ENCODE measurements around the gene PTPRF. TPM values are rescaled to one million over a fixed set of nuclear protein-coding genes. Genes with fewer than 3 reads are reported as not detected.

PTPRF gene
- total and polyA plus RNA-seq, 2 donors, result 26.0 to 40.6 TPM

- H3K9me3 ChIP-seq (ENCODE audit: control insufficient read depth in 2 of 2, insufficient read depth in 1 of 2, low read length in 1 of 2), result no peaks in the 10 kb centered on the region
- H3K27ac ChIP-seq (ENCODE audit: low read depth in 1 of 2, low read length in 1 of 2), result no peak overlapping the region
- no peak overlapping the region for H3K4me3 ChIP-seq (ENCODE audit: low read length in 2 of 2)
- no peaks in the 10 kb centered on the region for H3K36me3 ChIP-seq (ENCODE audit: control insufficient read depth in 2 of 2, insufficient read depth in 2 of 2, low read length in 1 of 2)
- 94% methylated on average over 5 of the region's 5 CpGs for WGBS
- no peak for DNase-seq (ENCODE audit: low read depth in 6 of 9, low spot score in 9 of 9)
- no peaks in the 10 kb centered on the region for H3K4me1 ChIP-seq (ENCODE audit: control insufficient read depth in 2 of 2, insufficient read depth in 2 of 2, low read length in 2 of 2)
- H3K27me3 ChIP-seq (ENCODE audit: control insufficient read depth in 2 of 2, insufficient read depth in 1 of 2, low read length in 1 of 2), result no peaks in the 10 kb centered on the region
Observed at GRCh38 chr1:43608827-43609226, 78.1 kb downstream of the PTPRF start.

GRCh38 chr1:43610339-43610738 is 79.7 kb downstream of the PTPRF start:
- H3K9me3 ChIP-seq (ENCODE audit: control insufficient read depth in 2 of 2, insufficient read depth in 1 of 2, low read length in 1 of 2), result no peaks in the 10 kb centered on the region
- DNase-seq (ENCODE audit: low read depth in 6 of 9, low spot score in 9 of 9), result no peak
- H3K4me3 ChIP-seq (ENCODE audit: low read length in 2 of 2), result no peak overlapping the region
- H3K4me1 ChIP-seq (ENCODE audit: control insufficient read depth in 2 of 2, insufficient read depth in 2 of 2, low read length in 2 of 2), result no peaks in the 10 kb centered on the region
- 95% methylated on average over 5 of the region's 5 CpGs for WGBS
- H3K27ac ChIP-seq (ENCODE audit: low read depth in 1 of 2, low read length in 1 of 2), result no peak overlapping the region
- no peaks in the 10 kb centered on the region for H3K27me3 ChIP-seq (ENCODE audit: control insufficient read depth in 2 of 2, insufficient read depth in 1 of 2, low read length in 1 of 2)
- H3K36me3 ChIP-seq (ENCODE audit: control insufficient read depth in 2 of 2, insufficient read depth in 2 of 2, low read length in 1 of 2), result no peaks in the 10 kb centered on the region

GRCh38 chr1:43611950-43612349 is 81.3 kb downstream of the PTPRF start:
- H3K4me1 ChIP-seq (ENCODE audit: control insufficient read depth in 2 of 2, insufficient read depth in 2 of 2, low read length in 2 of 2), result no peaks in the 10 kb centered on the region
- H3K36me3 ChIP-seq (ENCODE audit: control insufficient read depth in 2 of 2, insufficient read depth in 2 of 2, low read length in 1 of 2), result no peaks in the 10 kb centered on the region
- H3K27ac ChIP-seq (ENCODE audit: low read depth in 1 of 2, low read length in 1 of 2), result no peak overlapping the region
- 88% methylated on average over 7 of the region's 7 CpGs for WGBS
- H3K9me3 ChIP-seq (ENCODE audit: control insufficient read depth in 2 of 2, insufficient read depth in 1 of 2, low read length in 1 of 2), result no peaks in the 10 kb centered on the region
- no peak overlapping the region for H3K4me3 ChIP-seq (ENCODE audit: low read length in 2 of 2)
- no peak for DNase-seq (ENCODE audit: low read depth in 6 of 9, low spot score in 9 of 9)
- no peaks in the 10 kb centered on the region for H3K27me3 ChIP-seq (ENCODE audit: control insufficient read depth in 2 of 2, insufficient read depth in 1 of 2, low read length in 1 of 2)

- no peak overlapping the region for H3K4me3 ChIP-seq (ENCODE audit: low read length in 2 of 2)
- no peak overlapping the region for H3K27ac ChIP-seq (ENCODE audit: low read depth in 1 of 2, low read length in 1 of 2)
- 96% methylated on average over 15 of the region's 15 CpGs for WGBS
- no peak for DNase-seq (ENCODE audit: low read depth in 6 of 9, low spot score in 9 of 9)
- H3K36me3 ChIP-seq (ENCODE audit: control insufficient read depth in 2 of 2, insufficient read depth in 2 of 2, low read length in 1 of 2), result no peaks in the 10 kb centered on the region
- H3K9me3 ChIP-seq (ENCODE audit: control insufficient read depth in 2 of 2, insufficient read depth in 1 of 2, low read length in 1 of 2), result no peaks in the 10 kb centered on the region
- no peaks in the 10 kb centered on the region for H3K4me1 ChIP-seq (ENCODE audit: control insufficient read depth in 2 of 2, insufficient read depth in 2 of 2, low read length in 2 of 2)
- H3K27me3 ChIP-seq (ENCODE audit: control insufficient read depth in 2 of 2, insufficient read depth in 1 of 2, low read length in 1 of 2), result no peaks in the 10 kb centered on the region
Observed at GRCh38 chr1:43612406-43612805, 81.7 kb downstream of the PTPRF start.

GRCh38 chr1:43613075-43613942 is 82.6 kb downstream of the PTPRF start:
- DNase-seq (ENCODE audit: low read depth in 6 of 9, low spot score in 9 of 9), result no peak
- WGBS, result 94% methylated on average over 22 of the region's 22 CpGs
- no peaks in the 10 kb centered on the region for H3K36me3 ChIP-seq (ENCODE audit: control insufficient read depth in 2 of 2, insufficient read depth in 2 of 2, low read length in 1 of 2)
- no peaks in the 10 kb centered on the region for H3K9me3 ChIP-seq (ENCODE audit: control insufficient read depth in 2 of 2, insufficient read depth in 1 of 2, low read length in 1 of 2)
- H3K27me3 ChIP-seq (ENCODE audit: control insufficient read depth in 2 of 2, insufficient read depth in 1 of 2, low read length in 1 of 2), result no peaks in the 10 kb centered on the region
- H3K4me3 ChIP-seq (ENCODE audit: low read length in 2 of 2), result no peak overlapping the region
- no peak overlapping the region for H3K27ac ChIP-seq (ENCODE audit: low read depth in 1 of 2, low read length in 1 of 2)
- H3K4me1 ChIP-seq (ENCODE audit: control insufficient read depth in 2 of 2, insufficient read depth in 2 of 2, low read length in 2 of 2), result no peaks in the 10 kb centered on the region

- Histone ChIP-seq H3K4me1 (ENCODE audit: control insufficient read depth in 2 of 2, insufficient read depth in 2 of 2, low read length in 2 of 2) (no peaks in the 10 kb centered on the region), H3K27me3 (ENCODE audit: control insufficient read depth in 2 of 2, insufficient read depth in 1 of 2, low read length in 1 of 2) (no peaks in the 10 kb centered on the region), H3K36me3 (ENCODE audit: control insufficient read depth in 2 of 2, insufficient read depth in 2 of 2, low read length in 1 of 2) (no peaks in the 10 kb centered on the region), H3K4me3 (ENCODE audit: low read length in 2 of 2) (no peak overlapping the region), H3K9me3 (ENCODE audit: control insufficient read depth in 2 of 2, insufficient read depth in 1 of 2, low read length in 1 of 2) (no peaks in the 10 kb centered on the region), H3K27ac (ENCODE audit: low read depth in 1 of 2, low read length in 1 of 2) (no peak overlapping the region)
- WGBS, result 95% methylated on average over 11 of the region's 11 CpGs
- DNase-seq (ENCODE audit: low read depth in 6 of 9, low spot score in 9 of 9), result no peak
Observed at GRCh38 chr1:43614211-43614610, 83.5 kb downstream of the PTPRF start.

- 86% methylated on average over 6 of the region's 6 CpGs for WGBS
- Histone ChIP-seq H3K4me1 (ENCODE audit: control insufficient read depth in 2 of 2, insufficient read depth in 2 of 2, low read length in 2 of 2) (no peaks in the 10 kb centered on the region), H3K36me3 (ENCODE audit: control insufficient read depth in 2 of 2, insufficient read depth in 2 of 2, low read length in 1 of 2) (no peaks in the 10 kb centered on the region), H3K9me3 (ENCODE audit: control insufficient read depth in 2 of 2, insufficient read depth in 1 of 2, low read length in 1 of 2) (no peaks in the 10 kb centered on the region), H3K4me3 (ENCODE audit: low read length in 2 of 2) (no peak overlapping the region), H3K27me3 (ENCODE audit: control insufficient read depth in 2 of 2, insufficient read depth in 1 of 2, low read length in 1 of 2) (no peaks in the 10 kb centered on the region), H3K27ac (ENCODE audit: low read depth in 1 of 2, low read length in 1 of 2) (no peak overlapping the region)
- no peak for DNase-seq (ENCODE audit: low read depth in 6 of 9, low spot score in 9 of 9)
Observed at GRCh38 chr1:43614891-43615290, 84.2 kb downstream of the PTPRF start.

- H3K27me3 ChIP-seq (ENCODE audit: control insufficient read depth in 2 of 2, insufficient read depth in 1 of 2, low read length in 1 of 2), result no peaks in the 10 kb centered on the region
- no peak for DNase-seq (ENCODE audit: low read depth in 6 of 9, low spot score in 9 of 9)
Observed at GRCh38 chr1:43616383-43616782, 85.7 kb downstream of the PTPRF start.

GRCh38 chr1:43617011-43617410 is 86.3 kb downstream of the PTPRF start:
- Histone ChIP-seq H3K4me3 (ENCODE audit: low read length in 2 of 2) (no peak overlapping the region), H3K9me3 (ENCODE audit: control insufficient read depth in 2 of 2, insufficient read depth in 1 of 2, low read length in 1 of 2) (no peaks in the 10 kb centered on the region), H3K27me3 (ENCODE audit: control insufficient read depth in 2 of 2, insufficient read depth in 1 of 2, low read length in 1 of 2) (no peaks in the 10 kb centered on the region), H3K27ac (ENCODE audit: low read depth in 1 of 2, low read length in 1 of 2) (no peak overlapping the region), H3K36me3 (ENCODE audit: control insufficient read depth in 2 of 2, insufficient read depth in 2 of 2, low read length in 1 of 2) (no peaks in the 10 kb centered on the region), H3K4me1 (ENCODE audit: control insufficient read depth in 2 of 2, insufficient read depth in 2 of 2, low read length in 2 of 2) (no peaks in the 10 kb centered on the region)
- DNase-seq (ENCODE audit: low read depth in 6 of 9, low spot score in 9 of 9), result no peak
- 94% methylated on average over 5 of the region's 5 CpGs for WGBS

More at GRCh38 chr1:43616383-43616782, 85.7 kb downstream of the PTPRF start:
- Histone ChIP-seq H3K4me1 (ENCODE audit: control insufficient read depth in 2 of 2, insufficient read depth in 2 of 2, low read length in 2 of 2) (no peaks in the 10 kb centered on the region), H3K36me3 (ENCODE audit: control insufficient read depth in 2 of 2, insufficient read depth in 2 of 2, low read length in 1 of 2) (no peaks in the 10 kb centered on the region), H3K9me3 (ENCODE audit: control insufficient read depth in 2 of 2, insufficient read depth in 1 of 2, low read length in 1 of 2) (no peaks in the 10 kb centered on the region), H3K4me3 (ENCODE audit: low read length in 2 of 2) (no peak overlapping the region), H3K27ac (ENCODE audit: low read depth in 1 of 2, low read length in 1 of 2) (no peak overlapping the region)
- 95% methylated on average over 7 of the region's 7 CpGs for WGBS
